DOHH2 (cell line): ENCODE data around the gene NRF1.

Source experiments
- EZH2phosphoT487 ChIP-seq: fragments of 200-600 bp; sonication (generic); IDR thresholded peaks from 2 replicates; pipeline ENCODE4 v1.6.1; 2017; ENCODE audit warnings: borderline replicate concordance, mild to moderate bottlenecking, antibody characterized with exemption, low read length, moderate library complexity, mixed read lengths
- TF ChIP-seq, protein P1 (sequence below): fragments of 200-600 bp; sonication (generic); IDR thresholded peaks from one replicate; pipeline ENCODE4 v1.5.1; 2014; ENCODE audit warnings: antibody characterized with exemption, mild to moderate bottlenecking, low read depth, low read length; ENCODE audit not compliant: poor library complexity, severe bottlenecking

DNA sequence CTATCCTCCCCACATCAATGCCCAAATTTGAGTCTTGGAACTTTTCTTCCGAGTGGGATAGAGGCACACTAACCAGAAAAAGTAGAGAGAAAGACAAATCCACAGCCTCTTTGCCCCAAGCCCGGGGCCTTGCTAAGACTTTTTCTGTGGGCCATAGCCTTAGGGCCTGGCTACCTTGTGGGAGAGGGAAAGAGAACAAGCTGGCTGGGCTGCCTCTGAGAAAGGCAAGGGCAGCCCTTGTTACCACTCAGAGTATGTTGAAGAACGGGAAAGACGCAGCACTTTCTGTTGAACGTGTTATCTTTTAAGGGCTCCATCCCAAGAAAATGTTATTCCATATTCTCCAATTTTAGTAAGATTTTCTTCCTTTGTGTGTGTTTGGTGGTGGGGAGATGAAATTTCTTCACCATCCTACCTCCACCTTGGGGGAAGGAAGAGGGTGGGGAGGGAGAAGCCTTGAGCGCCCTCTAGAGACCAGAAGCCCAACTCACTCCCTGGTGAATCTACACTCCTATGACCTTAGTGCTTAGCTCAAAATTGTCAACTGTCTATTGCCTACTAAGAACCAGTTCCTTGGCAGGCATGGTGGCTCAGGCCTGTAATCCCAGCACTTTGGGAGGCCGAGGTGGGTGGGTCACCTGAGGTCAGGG, 3.9 kb upstream of the NRF1 start:
- TF ChIP-seq, protein P1, sequence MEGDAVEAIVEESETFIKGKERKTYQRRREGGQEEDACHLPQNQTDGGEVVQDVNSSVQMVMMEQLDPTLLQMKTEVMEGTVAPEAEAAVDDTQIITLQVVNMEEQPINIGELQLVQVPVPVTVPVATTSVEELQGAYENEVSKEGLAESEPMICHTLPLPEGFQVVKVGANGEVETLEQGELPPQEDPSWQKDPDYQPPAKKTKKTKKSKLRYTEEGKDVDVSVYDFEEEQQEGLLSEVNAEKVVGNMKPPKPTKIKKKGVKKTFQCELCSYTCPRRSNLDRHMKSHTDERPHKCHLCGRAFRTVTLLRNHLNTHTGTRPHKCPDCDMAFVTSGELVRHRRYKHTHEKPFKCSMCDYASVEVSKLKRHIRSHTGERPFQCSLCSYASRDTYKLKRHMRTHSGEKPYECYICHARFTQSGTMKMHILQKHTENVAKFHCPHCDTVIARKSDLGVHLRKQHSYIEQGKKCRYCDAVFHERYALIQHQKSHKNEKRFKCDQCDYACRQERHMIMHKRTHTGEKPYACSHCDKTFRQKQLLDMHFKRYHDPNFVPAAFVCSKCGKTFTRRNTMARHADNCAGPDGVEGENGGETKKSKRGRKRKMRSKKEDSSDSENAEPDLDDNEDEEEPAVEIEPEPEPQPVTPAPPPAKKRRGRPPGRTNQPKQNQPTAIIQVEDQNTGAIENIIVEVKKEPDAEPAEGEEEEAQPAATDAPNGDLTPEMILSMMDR: peak; percentile 90
- no peak for TF ChIP-seq EZH2phosphoT487
